ENCODE data around the gene IFT43.

DNA sequence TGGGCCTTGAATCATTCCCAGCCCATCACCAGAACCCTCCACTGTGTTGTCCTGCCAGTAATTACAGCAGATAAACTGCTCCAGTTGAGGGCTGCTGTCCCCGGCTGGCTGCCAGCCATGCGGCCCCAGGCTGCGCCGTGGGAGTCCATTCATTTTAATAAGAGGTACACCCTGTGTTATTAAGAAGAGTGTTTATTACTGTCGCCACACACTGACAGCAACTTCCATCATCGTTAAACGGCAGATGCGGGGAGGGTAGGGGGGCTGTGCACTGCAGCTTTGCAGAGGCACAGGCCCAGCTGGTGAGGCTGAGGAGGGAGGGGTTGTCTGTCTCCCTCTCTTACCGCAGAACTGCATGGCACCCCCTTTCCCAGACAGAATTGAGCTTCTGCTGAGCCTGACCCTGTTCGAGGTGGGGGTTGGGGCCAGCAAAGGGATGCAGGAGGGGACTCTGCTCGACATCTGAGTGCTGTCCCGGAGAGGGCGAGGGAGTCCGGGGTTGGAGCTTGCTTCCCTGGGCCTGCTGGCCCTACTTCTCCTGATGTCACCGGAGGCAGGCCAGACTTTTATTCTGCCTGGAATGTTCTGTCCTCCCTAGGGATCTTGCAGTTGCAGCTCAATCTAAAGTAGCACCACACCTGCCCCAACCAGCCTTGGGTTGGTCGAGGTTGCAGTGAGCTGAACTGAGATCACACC is 132.4 kb downstream of the IFT43 start:
- TF ChIP-seq CTCF (conservative IDR thresholded peaks at IDR 0.05) (no peak), ZFX (IDR thresholded peaks at IDR 0.05) (no peak)
